CD1c-positive myeloid dendritic cell (primary cell): ENCODE data around the gene AHCYL2.
"Not testable (repeated sequence)": the region's sequence is repeated elsewhere in the genome, so short reads cannot be mapped to it uniquely, and the experiment has no call there.

ENCODE experiments used
- DNase-seq: peaks from one replicate; pipeline ENCODE4 v3.0.0-alpha.2; 2016; ENCODE audit errors: extremely low spot score

The AHCYL2 gene

GRCh38 chr7:129244220-129244619 lies 19.4 kb downstream of the AHCYL2 start:
- DNase-seq: no peak

- DNase-seq: no peak
Measured at GRCh38 chr7:129245533-129245932, 20.7 kb downstream of the AHCYL2 start.

- DNase-seq: no peak
Measured at GRCh38 chr7:129247087-129247486, 22.3 kb downstream of the AHCYL2 start.

- DNase-seq: no peak
Measured at GRCh38 chr7:129252128-129252527, 27.3 kb downstream of the AHCYL2 start.

GRCh38 chr7:129252603-129253002 lies 27.8 kb downstream of the AHCYL2 start:
- not testable (repeated sequence) for DNase-seq

GRCh38 chr7:129255800-129256199 lies 31.0 kb downstream of the AHCYL2 start:
- DNase-seq: no peak

- DNase-seq: no peak
Measured at GRCh38 chr7:129256221-129256620, 31.4 kb downstream of the AHCYL2 start.

- peak; percentile 32 for DNase-seq
Measured at GRCh38 chr7:129257168-129257567, 32.3 kb downstream of the AHCYL2 start.

- no peak for DNase-seq
Measured at GRCh38 chr7:129258649-129259389, 34.0 kb downstream of the AHCYL2 start.

GRCh38 chr7:129262324-129262723 lies 37.5 kb downstream of the AHCYL2 start:
- DNase-seq: no peak

GRCh38 chr7:129263168-129263567 lies 38.3 kb downstream of the AHCYL2 start:
- DNase-seq: no peak

- no peak for DNase-seq
Measured at GRCh38 chr7:129264534-129264933, 39.7 kb downstream of the AHCYL2 start.

- no peak for DNase-seq
Measured at GRCh38 chr7:129265328-129265727, 40.5 kb downstream of the AHCYL2 start.

- DNase-seq: no peak
Measured at GRCh38 chr7:129266181-129266580, 41.4 kb downstream of the AHCYL2 start.

GRCh38 chr7:129270077-129270476 lies 45.2 kb downstream of the AHCYL2 start:
- no peak for DNase-seq

- DNase-seq: peak; percentile 81
Measured at GRCh38 chr7:129271500-129272355, 46.9 kb downstream of the AHCYL2 start.

GRCh38 chr7:129273936-129274335 lies 49.1 kb downstream of the AHCYL2 start:
- no peak for DNase-seq

- DNase-seq: no peak
Measured at GRCh38 chr7:129277629-129278028, 52.8 kb downstream of the AHCYL2 start.

GRCh38 chr7:129278688-129279087 lies 53.9 kb downstream of the AHCYL2 start:
- DNase-seq: no peak

GRCh38 chr7:129279757-129280156 lies 54.9 kb downstream of the AHCYL2 start:
- DNase-seq: no peak

GRCh38 chr7:129281163-129281562 lies 56.3 kb downstream of the AHCYL2 start:
- DNase-seq: no peak

- no peak for DNase-seq
Measured at GRCh38 chr7:129282865-129283264, 58.0 kb downstream of the AHCYL2 start.

GRCh38 chr7:129283936-129284335 lies 59.1 kb downstream of the AHCYL2 start:
- DNase-seq: no peak
